ENCODE measurements around the gene HMX2. TPM values are rescaled to one million over a fixed set of nuclear protein-coding genes. Genes with fewer than 3 reads are reported as not detected.

Gene HMX2
- total RNA-seq, 1 donor = not detected

GRCh38 chr10:123119081-123119480 is 28.9 kb upstream of the HMX2 start:
- TF ChIP-seq CTCF (IDR thresholded peaks at IDR 0.05; ENCODE audit: extremely low read depth, low read depth, low read length) = no peak
- no peaks in the 10 kb centered on the region for H4K20me1 ChIP-seq (ENCODE audit: insufficient read depth, low read length)
- no peaks in the 10 kb centered on the region for H3K4me1 ChIP-seq (ENCODE audit: insufficient read depth, low read length)
- peaks cover 7% of the 10 kb centered on the region for H3K27me3 ChIP-seq (ENCODE audit: insufficient read depth, low read length)
- H2AFZ ChIP-seq (ENCODE audit: low read length) = no peak overlapping the region
- H3K79me2 ChIP-seq (ENCODE audit: insufficient read depth, low read length) = no peaks in the 10 kb centered on the region
- no peak overlapping the region for H3K4me2 ChIP-seq (ENCODE audit: insufficient read depth, low read length)
- H3K27ac ChIP-seq (ENCODE audit: low read depth, low read length) = no peak overlapping the region
- H3K9me3 ChIP-seq (ENCODE audit: low read depth, low read length) = no peaks in the 10 kb centered on the region
- H3K4me3 ChIP-seq (ENCODE audit: insufficient read depth, low read length) = no peak overlapping the region
- no peak for DNase-seq (ENCODE audit: insufficient read length, low spot score, missing footprints)
- H3K36me3 ChIP-seq (ENCODE audit: insufficient read depth, low read length) = no peaks in the 10 kb centered on the region

GRCh38 chr10:123126246-123126645 is 21.7 kb upstream of the HMX2 start:
- DNase-seq (ENCODE audit: insufficient read length, low spot score, missing footprints) = no peak
- Histone ChIP-seq H3K4me1 (ENCODE audit: insufficient read depth, low read length) (no peaks in the 10 kb centered on the region), H3K79me2 (ENCODE audit: insufficient read depth, low read length) (no peaks in the 10 kb centered on the region), H4K20me1 (ENCODE audit: insufficient read depth, low read length) (no peaks in the 10 kb centered on the region), H3K4me3 (ENCODE audit: insufficient read depth, low read length) (no peak overlapping the region), H3K27ac (ENCODE audit: low read depth, low read length) (no peak overlapping the region), H3K36me3 (ENCODE audit: insufficient read depth, low read length) (no peaks in the 10 kb centered on the region), H2AFZ (ENCODE audit: low read length) (no peak overlapping the region), H3K4me2 (ENCODE audit: insufficient read depth, low read length) (no peak overlapping the region), H3K27me3 (ENCODE audit: insufficient read depth, low read length) (peaks cover 9% of the 10 kb centered on the region), H3K9me3 (ENCODE audit: low read depth, low read length) (no peaks in the 10 kb centered on the region)
- TF ChIP-seq CTCF (IDR thresholded peaks at IDR 0.05; ENCODE audit: extremely low read depth, low read depth, low read length) = no peak

- Histone ChIP-seq H3K27me3 (ENCODE audit: insufficient read depth, low read length) (peaks cover 44% of the 10 kb centered on the region), H3K79me2 (ENCODE audit: insufficient read depth, low read length) (no peaks in the 10 kb centered on the region), H3K4me3 (ENCODE audit: insufficient read depth, low read length) (no peak overlapping the region), H3K4me1 (ENCODE audit: insufficient read depth, low read length) (peaks cover 6% of the 10 kb centered on the region), H4K20me1 (ENCODE audit: insufficient read depth, low read length) (peaks cover 7% of the 10 kb centered on the region), H3K27ac (ENCODE audit: low read depth, low read length) (no peak overlapping the region), H3K9me3 (ENCODE audit: low read depth, low read length) (no peaks in the 10 kb centered on the region), H3K36me3 (ENCODE audit: insufficient read depth, low read length) (no peaks in the 10 kb centered on the region), H2AFZ (ENCODE audit: low read length) (no peak overlapping the region), H3K4me2 (ENCODE audit: insufficient read depth, low read length) (no peak overlapping the region)
- no peak for DNase-seq (ENCODE audit: insufficient read length, low spot score, missing footprints)
- TF ChIP-seq CTCF (IDR thresholded peaks at IDR 0.05; ENCODE audit: extremely low read depth, low read depth, low read length) = no peak
These were observed 18.2 kb upstream of the HMX2 start for GRCh38 chr10:123129618-123130271.

- peaks cover 73% of the 10 kb centered on the region for H3K27me3 ChIP-seq (ENCODE audit: insufficient read depth, low read length)
- TF ChIP-seq CTCF (IDR thresholded peaks at IDR 0.05; ENCODE audit: extremely low read depth, low read depth, low read length) = peak; percentile 92
- DNase-seq (ENCODE audit: insufficient read length, low spot score, missing footprints) = peak; percentile 99
- peaks cover 7% of the 10 kb centered on the region for H4K20me1 ChIP-seq (ENCODE audit: insufficient read depth, low read length)
- peak overlapping the region; percentile 43 for H3K4me3 ChIP-seq (ENCODE audit: insufficient read depth, low read length)
- H3K9me3 ChIP-seq (ENCODE audit: low read depth, low read length) = no peaks in the 10 kb centered on the region
- no peaks in the 10 kb centered on the region for H3K36me3 ChIP-seq (ENCODE audit: insufficient read depth, low read length)
- peak overlapping the region; percentile 71 for H3K4me2 ChIP-seq (ENCODE audit: insufficient read depth, low read length)
- H3K27ac ChIP-seq (ENCODE audit: low read depth, low read length) = no peak overlapping the region
- no peaks in the 10 kb centered on the region for H3K79me2 ChIP-seq (ENCODE audit: insufficient read depth, low read length)
- H3K4me1 ChIP-seq (ENCODE audit: insufficient read depth, low read length) = peaks cover 6% of the 10 kb centered on the region
- H2AFZ ChIP-seq (ENCODE audit: low read length) = peak overlapping the region; percentile 81
These were observed 15.1 kb upstream of the HMX2 start for GRCh38 chr10:123132576-123133477.
